ENCODE results near the gene GGA2. TPM values are rescaled to one million over a fixed set of nuclear protein-coding genes. Genes with fewer than 3 reads are reported as not detected.

Gene GGA2
- total RNA-seq, 1 donor from 2014 or later: 12.4 TPM

DNA sequence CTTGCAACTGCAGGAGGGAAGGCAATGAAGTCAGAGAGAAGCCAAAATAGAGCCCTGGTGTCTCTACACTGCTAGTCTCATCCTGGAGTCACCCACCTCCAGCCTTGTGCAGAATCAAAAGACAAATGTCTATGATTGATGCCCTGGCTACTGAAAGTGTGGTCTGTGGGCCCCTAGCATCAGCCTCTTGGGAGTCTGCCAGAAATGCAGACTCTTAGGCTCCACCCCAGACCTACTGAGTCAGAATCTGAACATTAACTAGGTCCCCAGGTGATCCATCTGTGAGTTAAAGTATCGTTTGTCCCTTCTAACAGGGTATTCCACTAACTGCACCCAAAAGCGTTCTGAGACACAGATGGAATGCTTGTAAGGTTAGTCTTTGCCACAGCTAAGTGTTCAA is 25.6 kb upstream of the GGA2 start:
- H3K27me3 ChIP-seq (ENCODE audit: control insufficient read depth, insufficient read depth, low read length): no peaks in the 10 kb centered on the region
- TF ChIP-seq, protein P1, sequence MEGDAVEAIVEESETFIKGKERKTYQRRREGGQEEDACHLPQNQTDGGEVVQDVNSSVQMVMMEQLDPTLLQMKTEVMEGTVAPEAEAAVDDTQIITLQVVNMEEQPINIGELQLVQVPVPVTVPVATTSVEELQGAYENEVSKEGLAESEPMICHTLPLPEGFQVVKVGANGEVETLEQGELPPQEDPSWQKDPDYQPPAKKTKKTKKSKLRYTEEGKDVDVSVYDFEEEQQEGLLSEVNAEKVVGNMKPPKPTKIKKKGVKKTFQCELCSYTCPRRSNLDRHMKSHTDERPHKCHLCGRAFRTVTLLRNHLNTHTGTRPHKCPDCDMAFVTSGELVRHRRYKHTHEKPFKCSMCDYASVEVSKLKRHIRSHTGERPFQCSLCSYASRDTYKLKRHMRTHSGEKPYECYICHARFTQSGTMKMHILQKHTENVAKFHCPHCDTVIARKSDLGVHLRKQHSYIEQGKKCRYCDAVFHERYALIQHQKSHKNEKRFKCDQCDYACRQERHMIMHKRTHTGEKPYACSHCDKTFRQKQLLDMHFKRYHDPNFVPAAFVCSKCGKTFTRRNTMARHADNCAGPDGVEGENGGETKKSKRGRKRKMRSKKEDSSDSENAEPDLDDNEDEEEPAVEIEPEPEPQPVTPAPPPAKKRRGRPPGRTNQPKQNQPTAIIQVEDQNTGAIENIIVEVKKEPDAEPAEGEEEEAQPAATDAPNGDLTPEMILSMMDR (IDR thresholded peaks at IDR 0.05; ENCODE audit: insufficient read depth, low read length, severe bottlenecking): no peak
- no peak for FAIRE-seq
- DNase-seq (ENCODE audit: low read depth): peak; percentile 55
- peaks cover 13% of the 10 kb centered on the region for H3K36me3 ChIP-seq (ENCODE audit: control insufficient read depth, insufficient read depth, low read length)
- no peak overlapping the region for H3K4me3 ChIP-seq (ENCODE audit: low read depth, low read length)

DNA sequence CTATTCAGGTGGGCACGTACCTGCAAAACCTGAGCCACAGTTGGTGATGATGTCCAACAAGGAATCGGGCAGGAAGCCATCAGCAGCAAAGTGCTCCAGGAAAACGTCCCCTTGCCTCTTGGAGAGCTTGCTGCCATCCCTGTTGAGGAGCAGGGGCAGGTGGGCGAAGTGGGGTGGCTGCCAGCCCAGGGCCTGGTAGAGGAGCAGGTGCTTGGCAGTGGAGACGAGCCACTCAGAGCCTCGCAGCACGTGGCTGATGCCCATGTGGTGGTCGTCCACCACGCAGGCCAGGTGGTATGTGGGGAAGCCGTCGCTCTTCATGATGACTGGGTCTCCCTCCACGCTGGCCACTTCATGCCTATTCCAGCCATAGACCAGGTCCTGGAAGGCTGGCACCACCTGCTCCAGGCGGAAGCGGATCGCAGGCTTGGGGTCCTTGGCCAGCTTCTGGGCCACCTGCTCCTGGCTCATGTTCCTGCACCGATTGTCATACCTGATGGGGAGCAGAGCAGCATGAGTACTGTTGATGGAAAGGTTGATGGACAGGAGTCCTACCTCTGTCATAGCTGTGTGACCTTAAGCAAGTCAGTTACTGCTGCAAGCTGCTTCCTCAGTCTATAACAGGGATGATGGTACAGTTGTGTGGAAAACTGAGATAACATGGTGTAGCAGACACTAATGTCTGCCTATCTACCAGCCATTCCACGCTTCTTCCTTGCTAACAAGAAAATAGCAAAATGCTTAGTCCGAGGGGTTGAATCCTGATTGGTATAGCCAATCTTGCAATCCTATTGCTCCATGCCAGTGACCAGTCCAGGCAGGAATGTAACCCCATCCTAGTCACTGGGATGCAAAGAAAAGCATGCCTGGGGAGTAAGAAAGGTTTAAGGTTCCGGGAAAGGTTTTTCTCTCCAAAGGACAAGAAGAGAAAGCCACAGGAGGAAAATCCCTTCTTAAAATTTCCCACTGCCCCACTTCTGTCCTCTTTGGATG is 24.9 kb upstream of the GGA2 start:
- FAIRE-seq (peak; percentile 43), DNase-seq (ENCODE audit: low read depth) (peak; percentile 69)
- H3K36me3 ChIP-seq (ENCODE audit: control insufficient read depth, insufficient read depth, low read length): peaks cover 13% of the 10 kb centered on the region

DNA sequence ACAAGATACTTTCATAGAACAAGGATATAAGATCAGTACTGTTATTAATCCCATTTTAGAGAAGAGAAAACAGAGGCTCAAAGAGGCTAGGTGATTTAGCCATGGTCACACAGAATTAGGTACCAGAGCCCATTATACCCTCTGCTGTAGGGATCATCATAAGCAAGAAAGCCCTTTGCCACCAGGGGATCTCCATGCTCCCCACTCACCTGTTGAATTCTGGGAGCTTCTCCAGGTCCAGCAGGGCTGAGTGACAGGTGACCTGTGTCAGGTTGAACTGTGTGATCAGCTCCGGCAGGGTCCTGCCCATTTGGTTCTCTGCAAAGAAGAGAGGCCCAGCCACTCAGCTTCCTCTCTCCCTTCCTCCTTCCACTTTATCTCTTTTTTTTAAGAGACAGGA is 22.2 kb upstream of the GGA2 start:
- DNase-seq (ENCODE audit: low read depth): no peak
- no peak overlapping the region for H3K4me3 ChIP-seq (ENCODE audit: low read depth, low read length)

More for the DNA sequence above, 24.9 kb upstream of the GGA2 start:
- no peaks in the 10 kb centered on the region for H3K27me3 ChIP-seq (ENCODE audit: control insufficient read depth, insufficient read depth, low read length)
- H3K4me3 ChIP-seq (ENCODE audit: low read depth, low read length): no peak overlapping the region
- TF ChIP-seq, protein P1 (IDR thresholded peaks at IDR 0.05; ENCODE audit: insufficient read depth, low read length, severe bottlenecking): peak; percentile 14

DNA sequence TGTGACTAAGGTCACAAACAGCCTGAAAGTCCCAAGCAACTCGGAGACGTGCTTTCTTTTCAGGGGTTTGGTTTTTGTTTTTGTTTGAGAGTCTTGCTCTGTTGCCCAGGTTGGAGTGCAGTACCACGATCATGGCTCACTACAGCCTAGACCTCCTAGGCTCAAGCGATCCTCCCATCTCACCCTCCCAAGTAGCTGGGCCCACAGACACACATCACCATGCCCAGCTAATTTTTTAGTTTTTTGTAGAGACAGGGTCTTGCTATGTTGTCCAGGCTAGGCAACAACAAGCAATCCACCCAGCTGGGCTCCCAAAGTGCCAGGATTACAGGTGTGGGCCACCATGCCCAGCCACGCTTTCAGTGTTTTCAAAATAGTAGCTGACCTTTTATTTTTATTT is 19.8 kb upstream of the GGA2 start:
- no peak for FAIRE-seq
- no peaks in the 10 kb centered on the region for H3K27me3 ChIP-seq (ENCODE audit: control insufficient read depth, insufficient read depth, low read length)
- TF ChIP-seq, protein P1 (IDR thresholded peaks at IDR 0.05; ENCODE audit: insufficient read depth, low read length, severe bottlenecking): no peak
- DNase-seq (ENCODE audit: low read depth): no peak
- peaks cover 20% of the 10 kb centered on the region for H3K36me3 ChIP-seq (ENCODE audit: control insufficient read depth, insufficient read depth, low read length)
- no peak overlapping the region for H3K4me3 ChIP-seq (ENCODE audit: low read depth, low read length)

More for the DNA sequence above, 22.2 kb upstream of the GGA2 start:
- TF ChIP-seq, protein P1 (IDR thresholded peaks at IDR 0.05; ENCODE audit: insufficient read depth, low read length, severe bottlenecking): no peak
- peaks cover 20% of the 10 kb centered on the region for H3K36me3 ChIP-seq (ENCODE audit: control insufficient read depth, insufficient read depth, low read length)
- H3K27me3 ChIP-seq (ENCODE audit: control insufficient read depth, insufficient read depth, low read length): no peaks in the 10 kb centered on the region
- FAIRE-seq: no peak

DNA sequence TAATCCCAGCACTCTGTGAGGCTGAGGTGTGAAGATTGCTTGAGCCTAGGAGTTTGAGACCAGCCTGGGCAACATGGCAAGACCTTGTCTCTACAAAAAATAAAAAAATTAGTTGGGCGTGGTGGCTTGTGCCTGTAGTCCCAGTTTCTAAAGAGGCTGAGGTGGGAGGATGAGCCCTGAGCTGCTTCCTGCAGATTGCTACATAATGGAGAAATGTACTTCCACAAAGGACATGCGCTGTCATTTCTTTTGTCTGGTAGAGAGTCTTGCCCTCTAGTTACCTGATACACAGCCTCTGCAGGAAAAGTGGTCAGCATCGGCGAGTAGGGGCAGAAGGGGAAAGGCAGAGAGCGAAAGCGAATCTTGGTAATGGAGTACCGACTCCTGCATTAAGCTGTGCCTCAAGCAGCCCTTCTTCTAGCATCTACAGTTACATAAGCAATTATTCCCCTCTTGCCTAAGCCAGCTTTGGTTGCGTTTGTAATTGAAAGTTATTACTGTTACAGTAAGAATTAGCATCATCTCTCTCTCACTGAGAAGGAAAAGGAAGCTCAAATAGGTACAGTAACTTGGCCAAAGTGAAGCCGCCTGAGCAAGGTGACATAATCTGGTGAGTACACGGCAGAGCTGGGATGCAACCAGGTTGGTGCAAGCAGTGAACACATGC is 18.5 kb upstream of the GGA2 start:
- H3K36me3 ChIP-seq (ENCODE audit: control insufficient read depth, insufficient read depth, low read length): peaks cover 21% of the 10 kb centered on the region
- TF ChIP-seq, protein P1 (IDR thresholded peaks at IDR 0.05; ENCODE audit: insufficient read depth, low read length, severe bottlenecking): no peak
- no peaks in the 10 kb centered on the region for H3K27me3 ChIP-seq (ENCODE audit: control insufficient read depth, insufficient read depth, low read length)
- FAIRE-seq (no peak), DNase-seq (ENCODE audit: low read depth) (no peak)
- H3K4me3 ChIP-seq (ENCODE audit: low read depth, low read length): no peak overlapping the region

All from bronchial epithelial cell (primary cell).